HFF-Myc (cell line): ENCODE measurements around the gene C3orf52.

Source experiments
- DNase-seq: peaks from one replicate; pipeline ENCODE4 v3.0.0-alpha.2; 2011; ENCODE audit warnings: low read depth; ENCODE audit errors: extremely low read depth
- H3K4me3 ChIP-seq: replicated peaks from 2 replicates; pipeline ENCODE4 v1.5.1; 2011; ENCODE audit warnings: low read depth, mild to moderate bottlenecking, control low read depth, low read length
- TF ChIP-seq, protein P1 (sequence below): IDR thresholded peaks from 2 replicates; pipeline ENCODE4 v1.5.1; 2012; ENCODE audit warnings: mild to moderate bottlenecking, low read depth, low read length, control low read depth; ENCODE audit errors: missing control alignments

C3orf52 gene

DNA sequence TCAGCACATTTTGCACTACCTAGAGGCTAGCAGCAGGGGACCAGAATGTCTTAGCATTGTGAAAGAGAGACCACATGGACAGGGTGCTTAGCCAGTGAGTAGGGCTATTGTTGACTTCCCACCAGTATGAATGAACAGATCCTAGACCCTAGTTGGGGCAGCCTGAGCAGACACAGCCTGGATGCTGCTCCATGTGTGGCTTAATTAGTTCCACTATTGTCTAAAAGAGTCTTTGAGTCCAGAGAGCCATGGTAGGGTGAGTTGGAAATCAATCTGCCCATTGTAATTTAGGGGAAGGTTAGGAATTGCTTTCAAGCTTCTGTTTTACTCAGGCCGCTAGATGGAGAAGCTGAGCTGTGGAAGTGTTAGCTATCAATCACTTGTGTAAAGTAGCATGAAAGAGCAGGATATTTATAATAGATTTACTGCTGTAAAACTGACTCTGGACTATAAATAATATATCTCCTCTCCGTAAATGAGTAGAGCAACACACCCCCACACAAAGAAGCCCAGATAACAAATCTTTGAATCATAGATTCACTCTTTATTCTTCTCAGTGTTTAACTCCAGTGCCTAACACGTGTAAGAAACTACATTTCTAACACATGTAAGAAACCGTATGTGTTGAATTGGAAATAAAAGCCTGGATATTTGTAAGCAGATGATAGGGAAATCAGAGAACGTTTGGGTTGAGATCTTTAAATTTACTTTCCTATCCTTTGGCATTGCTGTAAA is 50.9 kb downstream of the C3orf52 start:
- TF ChIP-seq, protein P1, sequence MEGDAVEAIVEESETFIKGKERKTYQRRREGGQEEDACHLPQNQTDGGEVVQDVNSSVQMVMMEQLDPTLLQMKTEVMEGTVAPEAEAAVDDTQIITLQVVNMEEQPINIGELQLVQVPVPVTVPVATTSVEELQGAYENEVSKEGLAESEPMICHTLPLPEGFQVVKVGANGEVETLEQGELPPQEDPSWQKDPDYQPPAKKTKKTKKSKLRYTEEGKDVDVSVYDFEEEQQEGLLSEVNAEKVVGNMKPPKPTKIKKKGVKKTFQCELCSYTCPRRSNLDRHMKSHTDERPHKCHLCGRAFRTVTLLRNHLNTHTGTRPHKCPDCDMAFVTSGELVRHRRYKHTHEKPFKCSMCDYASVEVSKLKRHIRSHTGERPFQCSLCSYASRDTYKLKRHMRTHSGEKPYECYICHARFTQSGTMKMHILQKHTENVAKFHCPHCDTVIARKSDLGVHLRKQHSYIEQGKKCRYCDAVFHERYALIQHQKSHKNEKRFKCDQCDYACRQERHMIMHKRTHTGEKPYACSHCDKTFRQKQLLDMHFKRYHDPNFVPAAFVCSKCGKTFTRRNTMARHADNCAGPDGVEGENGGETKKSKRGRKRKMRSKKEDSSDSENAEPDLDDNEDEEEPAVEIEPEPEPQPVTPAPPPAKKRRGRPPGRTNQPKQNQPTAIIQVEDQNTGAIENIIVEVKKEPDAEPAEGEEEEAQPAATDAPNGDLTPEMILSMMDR, result peak; percentile 53
- no peak for DNase-seq
- H3K4me3 ChIP-seq, result no peak overlapping the region

DNA sequence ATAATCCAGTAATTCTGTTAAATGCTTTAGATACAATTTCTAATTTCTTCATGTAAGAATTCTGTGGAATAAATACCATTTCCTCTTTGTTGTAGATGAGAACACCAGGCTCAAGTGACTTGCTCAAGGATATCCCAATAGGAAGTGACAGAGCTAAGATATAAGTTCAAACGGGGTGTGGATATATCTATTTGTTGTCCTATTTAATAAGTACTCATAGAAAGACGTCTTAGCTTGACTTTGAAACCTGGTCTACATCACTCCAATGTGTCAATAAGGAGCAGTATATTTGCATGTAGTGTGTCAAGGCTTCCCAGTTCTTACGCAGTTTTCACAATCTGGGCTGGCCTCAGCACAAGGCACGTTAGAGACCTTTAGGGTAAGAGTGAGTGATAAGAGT is 51.6 kb downstream of the C3orf52 start:
- no peak overlapping the region for H3K4me3 ChIP-seq
- TF ChIP-seq, protein P1, result no peak
- no peak for DNase-seq

DNA sequence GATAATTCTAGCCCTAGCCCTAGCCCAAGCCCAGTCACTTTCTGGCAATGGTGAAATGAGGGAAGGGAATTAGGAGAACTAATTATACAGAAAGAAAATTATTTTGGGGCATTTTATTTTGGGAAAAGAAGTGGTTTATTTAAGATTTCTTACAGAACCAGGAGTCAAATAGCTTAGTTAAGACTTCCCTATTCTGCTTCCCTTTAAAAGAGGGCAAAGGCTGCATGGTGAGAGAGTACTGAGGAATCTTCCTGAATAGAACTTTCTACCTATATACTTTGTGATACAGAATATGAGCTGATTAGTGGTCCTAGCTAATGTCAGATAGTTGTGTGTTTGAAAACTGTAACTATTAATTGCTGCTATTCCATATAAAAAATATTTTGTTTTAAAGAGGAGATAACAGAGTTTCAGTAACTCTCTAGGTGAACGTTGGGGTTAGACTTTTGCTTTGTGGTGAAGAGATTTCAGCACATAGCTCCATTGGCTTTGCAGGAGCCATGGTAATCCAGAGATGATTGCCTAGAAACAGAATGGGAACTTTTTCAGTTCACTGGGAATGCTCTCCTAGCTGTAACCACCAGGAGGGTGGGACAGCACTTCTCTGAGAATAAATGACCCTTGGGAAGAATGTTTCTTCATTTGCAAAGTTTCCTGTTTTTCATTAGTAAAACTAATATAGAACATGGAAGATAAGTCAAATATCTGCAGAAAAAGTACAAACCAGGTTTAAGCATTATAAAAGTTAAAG is 52.2 kb downstream of the C3orf52 start:
- no peak for DNase-seq
- TF ChIP-seq, protein P1, result no peak
- H3K4me3 ChIP-seq, result no peak overlapping the region

DNA sequence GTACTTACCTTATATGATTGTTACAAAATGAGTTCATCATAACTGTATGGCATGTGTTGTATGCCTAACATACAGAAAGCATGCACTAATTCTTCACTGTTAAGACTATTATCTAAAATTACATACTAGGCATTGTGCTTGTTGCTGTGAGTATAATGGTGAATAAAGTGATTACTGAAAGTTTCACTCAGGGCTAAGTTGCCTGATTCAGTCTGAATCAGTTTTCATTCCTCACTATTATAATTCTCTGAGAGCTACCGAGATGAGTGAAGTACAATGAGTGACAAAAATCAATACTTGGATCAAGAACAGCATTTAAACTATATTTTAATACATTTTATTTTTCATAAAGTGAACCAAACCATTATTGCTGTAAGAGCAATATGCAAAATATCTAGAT is 54.4 kb downstream of the C3orf52 start:
- TF ChIP-seq, protein P1, result no peak
- no peak overlapping the region for H3K4me3 ChIP-seq
- no peak for DNase-seq

DNA sequence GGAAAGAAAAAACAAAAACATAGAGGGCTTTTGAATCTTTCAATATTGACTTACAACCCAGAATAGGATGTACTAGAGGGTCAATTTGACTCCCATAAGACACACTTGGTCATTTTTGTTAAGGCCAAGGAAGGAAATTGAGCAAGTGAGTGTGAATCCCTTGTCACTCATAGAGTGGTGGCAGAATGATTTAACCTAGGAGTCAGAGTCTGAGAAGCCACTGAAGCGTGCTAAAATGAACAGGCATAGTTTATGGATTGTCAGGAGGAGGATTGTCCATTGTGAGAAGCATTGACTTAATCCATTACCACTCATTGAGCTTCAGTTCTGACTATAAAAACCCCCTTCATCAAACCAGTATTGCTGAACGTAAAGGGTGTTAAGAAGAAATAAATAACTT is 55.1 kb downstream of the C3orf52 start:
- no peak overlapping the region for H3K4me3 ChIP-seq
- TF ChIP-seq, protein P1, result no peak
- no peak for DNase-seq

DNA sequence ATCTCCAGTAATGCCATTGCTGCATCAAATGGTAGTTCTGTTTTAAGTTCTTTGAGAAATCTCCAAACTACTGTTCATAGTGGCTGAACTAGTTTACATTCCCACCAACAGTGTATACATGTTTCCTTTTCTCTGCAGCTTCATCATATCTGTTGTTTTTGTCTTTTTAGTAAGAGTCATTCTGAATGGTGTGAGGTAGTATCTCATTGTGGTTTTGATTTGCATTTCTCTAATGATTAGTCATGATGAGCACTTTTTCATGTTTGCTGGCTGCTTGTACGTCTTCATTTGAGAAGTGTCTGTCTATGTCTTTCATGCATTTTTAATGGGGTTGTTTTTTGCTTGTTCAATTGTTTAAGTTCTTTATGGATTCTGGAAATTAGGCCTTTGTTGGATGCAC is 57.1 kb downstream of the C3orf52 start:
- TF ChIP-seq, protein P1, result no peak
- no peak for DNase-seq
- H3K4me3 ChIP-seq, result no peak overlapping the region
